HepG2 (cell line): ENCODE data around the gene C10orf143.

ENCODE experiments used
- ATF6 ChIP-seq: sonication (generic); formaldehyde crosslinking; conservative IDR thresholded peaks from 2 replicates; pipeline ENCODE4 v1.4.0; 2020; ENCODE audit warnings: missing genetic modification reagents
- ATF7 ChIP-seq, 2 experiments: fragments of 450-650 bp in 1 of 2; sonication (generic) in 1 of 2; formaldehyde crosslinking in 1 of 2; IDR thresholded peaks; 2 replicates each; pipeline versions ENCODE4 v1.4.0 to v1.6.1; 2016 to 2020; ENCODE audit warnings: antibody characterized with exemption in 1 of 2, mild to moderate bottlenecking in 1 of 2, missing genetic modification reagents in 1 of 2
- MXI1 ChIP-seq: IDR thresholded peaks from 3 replicates; pipeline ENCODE4 v1.6.1; 2012; ENCODE audit warnings: low read depth, low read length, inconsistent platforms, borderline replicate concordance
- NFKBIZ ChIP-seq: IDR thresholded peaks from 2 replicates; pipeline ENCODE4 v1.6.1; 2018; ENCODE audit warnings: missing genetic modification reagents, missing compliant biosample characterization
- POLR2A ChIP-seq, 2 experiments: IDR thresholded peaks; 2 replicates each; pipeline ENCODE4 v1.6.1; 2011; ENCODE audit warnings: low read depth in 2 of 2, low read length in 2 of 2, mild to moderate bottlenecking in 1 of 2, moderate library complexity in 1 of 2; ENCODE audit not compliant: insufficient read depth in 1 of 2
- POLR2AphosphoS5 ChIP-seq: IDR thresholded peaks from 2 replicates; pipeline ENCODE4 v1.6.1; 2012; ENCODE audit warnings: low read depth, low read length
- TCF12 ChIP-seq, 2 experiments: fragments of 450-650 bp in 1 of 2; sonication (generic) in 1 of 2; formaldehyde crosslinking in 1 of 2; IDR thresholded peaks; 2 replicates each; pipeline versions ENCODE4 v1.6.1 to v1.8.0; 2017 to 2022; ENCODE audit warnings: antibody characterized with exemption in 1 of 2, mild to moderate bottlenecking in 1 of 2, missing genetic modification reagents in 1 of 2, moderate library complexity in 1 of 2
- TERF1 ChIP-seq: sonication (generic); formaldehyde crosslinking; IDR thresholded peaks from 2 replicates; pipeline ENCODE4 v1.8.0; 2022; ENCODE audit warnings: mild to moderate bottlenecking, missing genetic modification reagents, moderate library complexity
- ZNF558 ChIP-seq: sonication (generic); formaldehyde crosslinking; IDR thresholded peaks from 2 replicates; pipeline ENCODE4 v1.9.0; 2022; ENCODE audit warnings: mild to moderate bottlenecking, missing genetic modification reagents, borderline replicate concordance
- TF ChIP-seq, protein P1 (sequence below): sonication (generic); formaldehyde crosslinking; IDR thresholded peaks from 2 replicates; pipeline ENCODE4 v1.4.0; 2020; ENCODE audit warnings: missing genetic modification reagents, mild to moderate bottlenecking, borderline replicate concordance
- TF ChIP-seq, protein P2 (sequence below): sonication (generic); formaldehyde crosslinking; IDR thresholded peaks from 2 replicates; pipeline ENCODE4 v1.5.0; 2020; ENCODE audit warnings: mild to moderate bottlenecking, missing genetic modification reagents, moderate library complexity
- TF ChIP-seq, protein P3 (sequence below): sonication (generic); formaldehyde crosslinking; IDR thresholded peaks from 2 replicates; pipeline ENCODE4 v1.8.1; 2022; ENCODE audit warnings: low read depth, mild to moderate bottlenecking, missing genetic modification reagents
- TF ChIP-seq, protein P4 (sequence below), 2 experiments: IDR thresholded peaks; 2 replicates each; pipeline ENCODE4 v1.6.1; 2011 to 2012; ENCODE audit warnings: low read length in 2 of 2, borderline replicate concordance in 1 of 2, low read depth in 1 of 2, mild to moderate bottlenecking in 1 of 2, moderate library complexity in 1 of 2
- TF ChIP-seq, protein P5 (sequence below): sonication (generic); formaldehyde crosslinking; IDR thresholded peaks from 2 replicates; pipeline ENCODE4 v1.4.0; 2020; ENCODE audit warnings: missing genetic modification reagents

DNA sequence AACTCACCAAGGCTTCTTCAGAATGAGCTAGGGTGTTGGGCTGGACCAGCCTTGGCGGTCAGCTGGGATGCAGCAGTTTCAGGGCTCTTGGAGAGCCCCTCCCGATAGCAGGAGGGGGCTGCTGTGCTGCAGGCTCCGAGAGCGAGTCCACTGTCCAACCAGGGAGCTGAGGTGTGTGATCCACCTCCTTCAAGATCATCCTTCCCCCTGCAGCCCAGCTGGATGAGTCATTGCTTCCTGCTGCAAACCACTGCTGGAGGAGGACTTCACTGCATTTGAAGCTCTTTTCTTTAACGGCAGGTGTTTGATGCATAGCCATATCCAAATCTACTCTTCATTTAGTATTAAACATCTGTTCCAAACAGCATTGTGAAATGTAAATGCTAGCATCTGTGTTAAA lies 92.4 kb downstream of the C10orf143 start:
- TF ChIP-seq ATF7 (IDR thresholded peaks at IDR 0.05) (no peak), ATF7 (CRISPR knock-in tag; IDR thresholded peaks at IDR 0.05) (no peak), POLR2A (IDR thresholded peaks at IDR 0.05; ENCODE audit: insufficient read depth in 1 of 2, low read depth in 2 of 2, low read length in 2 of 2) (no peak), POLR2AphosphoS5 (no peak), NFKBIZ (CRISPR knock-in tag) (no peak), TCF12 (IDR thresholded peaks at IDR 0.05) (no peak), TCF12 (CRISPR knock-in tag; IDR thresholded peaks at IDR 0.05) (no peak), ZNF558 (CRISPR knock-in tag) (no peak), TERF1 (CRISPR knock-in tag) (no peak), MXI1 (no peak), ATF6 (CRISPR knock-in tag) (no peak)
- TF ChIP-seq, protein P1, sequence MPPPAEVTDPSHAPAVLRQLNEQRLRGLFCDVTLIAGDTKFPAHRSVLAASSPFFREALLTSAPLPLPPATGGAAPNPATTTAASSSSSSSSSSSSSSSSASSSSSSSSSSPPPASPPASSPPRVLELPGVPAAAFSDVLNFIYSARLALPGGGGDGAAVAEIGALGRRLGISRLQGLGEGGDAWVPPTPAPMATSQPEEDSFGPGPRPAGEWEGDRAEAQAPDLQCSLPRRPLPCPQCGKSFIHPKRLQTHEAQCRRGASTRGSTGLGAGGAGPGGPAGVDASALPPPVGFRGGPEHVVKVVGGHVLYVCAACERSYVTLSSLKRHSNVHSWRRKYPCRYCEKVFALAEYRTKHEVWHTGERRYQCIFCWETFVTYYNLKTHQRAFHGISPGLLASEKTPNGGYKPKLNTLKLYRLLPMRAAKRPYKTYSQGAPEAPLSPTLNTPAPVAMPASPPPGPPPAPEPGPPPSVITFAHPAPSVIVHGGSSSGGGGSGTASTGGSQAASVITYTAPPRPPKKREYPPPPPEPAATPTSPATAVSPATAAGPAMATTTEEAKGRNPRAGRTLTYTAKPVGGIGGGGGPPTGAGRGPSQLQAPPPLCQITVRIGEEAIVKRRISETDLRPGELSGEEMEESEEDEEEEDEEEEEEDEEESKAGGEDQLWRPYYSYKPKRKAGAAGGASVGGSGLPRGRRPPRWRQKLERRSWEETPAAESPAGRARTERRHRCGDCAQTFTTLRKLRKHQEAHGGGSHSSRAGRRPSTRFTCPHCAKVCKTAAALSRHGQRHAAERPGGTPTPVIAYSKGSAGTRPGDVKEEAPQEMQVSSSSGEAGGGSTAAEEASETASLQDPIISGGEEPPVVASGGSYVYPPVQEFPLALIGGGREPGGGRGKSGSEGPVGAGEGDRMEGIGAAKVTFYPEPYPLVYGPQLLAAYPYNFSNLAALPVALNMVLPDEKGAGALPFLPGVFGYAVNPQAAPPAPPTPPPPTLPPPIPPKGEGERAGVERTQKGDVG (CRISPR knock-in tag): no peak
- TF ChIP-seq, protein P2, sequence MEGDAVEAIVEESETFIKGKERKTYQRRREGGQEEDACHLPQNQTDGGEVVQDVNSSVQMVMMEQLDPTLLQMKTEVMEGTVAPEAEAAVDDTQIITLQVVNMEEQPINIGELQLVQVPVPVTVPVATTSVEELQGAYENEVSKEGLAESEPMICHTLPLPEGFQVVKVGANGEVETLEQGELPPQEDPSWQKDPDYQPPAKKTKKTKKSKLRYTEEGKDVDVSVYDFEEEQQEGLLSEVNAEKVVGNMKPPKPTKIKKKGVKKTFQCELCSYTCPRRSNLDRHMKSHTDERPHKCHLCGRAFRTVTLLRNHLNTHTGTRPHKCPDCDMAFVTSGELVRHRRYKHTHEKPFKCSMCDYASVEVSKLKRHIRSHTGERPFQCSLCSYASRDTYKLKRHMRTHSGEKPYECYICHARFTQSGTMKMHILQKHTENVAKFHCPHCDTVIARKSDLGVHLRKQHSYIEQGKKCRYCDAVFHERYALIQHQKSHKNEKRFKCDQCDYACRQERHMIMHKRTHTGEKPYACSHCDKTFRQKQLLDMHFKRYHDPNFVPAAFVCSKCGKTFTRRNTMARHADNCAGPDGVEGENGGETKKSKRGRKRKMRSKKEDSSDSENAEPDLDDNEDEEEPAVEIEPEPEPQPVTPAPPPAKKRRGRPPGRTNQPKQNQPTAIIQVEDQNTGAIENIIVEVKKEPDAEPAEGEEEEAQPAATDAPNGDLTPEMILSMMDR: no peak
- TF ChIP-seq, protein P3, sequence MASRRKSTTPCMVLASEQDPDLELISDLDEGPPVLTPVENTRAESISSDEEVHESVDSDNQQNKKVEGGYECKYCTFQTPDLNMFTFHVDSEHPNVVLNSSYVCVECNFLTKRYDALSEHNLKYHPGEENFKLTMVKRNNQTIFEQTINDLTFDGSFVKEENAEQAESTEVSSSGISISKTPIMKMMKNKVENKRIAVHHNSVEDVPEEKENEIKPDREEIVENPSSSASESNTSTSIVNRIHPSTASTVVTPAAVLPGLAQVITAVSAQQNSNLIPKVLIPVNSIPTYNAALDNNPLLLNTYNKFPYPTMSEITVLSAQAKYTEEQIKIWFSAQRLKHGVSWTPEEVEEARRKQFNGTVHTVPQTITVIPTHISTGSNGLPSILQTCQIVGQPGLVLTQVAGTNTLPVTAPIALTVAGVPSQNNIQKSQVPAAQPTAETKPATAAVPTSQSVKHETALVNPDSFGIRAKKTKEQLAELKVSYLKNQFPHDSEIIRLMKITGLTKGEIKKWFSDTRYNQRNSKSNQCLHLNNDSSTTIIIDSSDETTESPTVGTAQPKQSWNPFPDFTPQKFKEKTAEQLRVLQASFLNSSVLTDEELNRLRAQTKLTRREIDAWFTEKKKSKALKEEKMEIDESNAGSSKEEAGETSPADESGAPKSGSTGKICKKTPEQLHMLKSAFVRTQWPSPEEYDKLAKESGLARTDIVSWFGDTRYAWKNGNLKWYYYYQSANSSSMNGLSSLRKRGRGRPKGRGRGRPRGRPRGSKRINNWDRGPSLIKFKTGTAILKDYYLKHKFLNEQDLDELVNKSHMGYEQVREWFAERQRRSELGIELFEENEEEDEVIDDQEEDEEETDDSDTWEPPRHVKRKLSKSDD: no peak
- TF ChIP-seq, protein P4, sequence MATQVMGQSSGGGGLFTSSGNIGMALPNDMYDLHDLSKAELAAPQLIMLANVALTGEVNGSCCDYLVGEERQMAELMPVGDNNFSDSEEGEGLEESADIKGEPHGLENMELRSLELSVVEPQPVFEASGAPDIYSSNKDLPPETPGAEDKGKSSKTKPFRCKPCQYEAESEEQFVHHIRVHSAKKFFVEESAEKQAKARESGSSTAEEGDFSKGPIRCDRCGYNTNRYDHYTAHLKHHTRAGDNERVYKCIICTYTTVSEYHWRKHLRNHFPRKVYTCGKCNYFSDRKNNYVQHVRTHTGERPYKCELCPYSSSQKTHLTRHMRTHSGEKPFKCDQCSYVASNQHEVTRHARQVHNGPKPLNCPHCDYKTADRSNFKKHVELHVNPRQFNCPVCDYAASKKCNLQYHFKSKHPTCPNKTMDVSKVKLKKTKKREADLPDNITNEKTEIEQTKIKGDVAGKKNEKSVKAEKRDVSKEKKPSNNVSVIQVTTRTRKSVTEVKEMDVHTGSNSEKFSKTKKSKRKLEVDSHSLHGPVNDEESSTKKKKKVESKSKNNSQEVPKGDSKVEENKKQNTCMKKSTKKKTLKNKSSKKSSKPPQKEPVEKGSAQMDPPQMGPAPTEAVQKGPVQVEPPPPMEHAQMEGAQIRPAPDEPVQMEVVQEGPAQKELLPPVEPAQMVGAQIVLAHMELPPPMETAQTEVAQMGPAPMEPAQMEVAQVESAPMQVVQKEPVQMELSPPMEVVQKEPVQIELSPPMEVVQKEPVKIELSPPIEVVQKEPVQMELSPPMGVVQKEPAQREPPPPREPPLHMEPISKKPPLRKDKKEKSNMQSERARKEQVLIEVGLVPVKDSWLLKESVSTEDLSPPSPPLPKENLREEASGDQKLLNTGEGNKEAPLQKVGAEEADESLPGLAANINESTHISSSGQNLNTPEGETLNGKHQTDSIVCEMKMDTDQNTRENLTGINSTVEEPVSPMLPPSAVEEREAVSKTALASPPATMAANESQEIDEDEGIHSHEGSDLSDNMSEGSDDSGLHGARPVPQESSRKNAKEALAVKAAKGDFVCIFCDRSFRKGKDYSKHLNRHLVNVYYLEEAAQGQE (IDR thresholded peaks at IDR 0.05; ENCODE audit: borderline replicate concordance in 1 of 2, low read depth in 1 of 2, low read length in 2 of 2): no peak
- TF ChIP-seq, protein P5, sequence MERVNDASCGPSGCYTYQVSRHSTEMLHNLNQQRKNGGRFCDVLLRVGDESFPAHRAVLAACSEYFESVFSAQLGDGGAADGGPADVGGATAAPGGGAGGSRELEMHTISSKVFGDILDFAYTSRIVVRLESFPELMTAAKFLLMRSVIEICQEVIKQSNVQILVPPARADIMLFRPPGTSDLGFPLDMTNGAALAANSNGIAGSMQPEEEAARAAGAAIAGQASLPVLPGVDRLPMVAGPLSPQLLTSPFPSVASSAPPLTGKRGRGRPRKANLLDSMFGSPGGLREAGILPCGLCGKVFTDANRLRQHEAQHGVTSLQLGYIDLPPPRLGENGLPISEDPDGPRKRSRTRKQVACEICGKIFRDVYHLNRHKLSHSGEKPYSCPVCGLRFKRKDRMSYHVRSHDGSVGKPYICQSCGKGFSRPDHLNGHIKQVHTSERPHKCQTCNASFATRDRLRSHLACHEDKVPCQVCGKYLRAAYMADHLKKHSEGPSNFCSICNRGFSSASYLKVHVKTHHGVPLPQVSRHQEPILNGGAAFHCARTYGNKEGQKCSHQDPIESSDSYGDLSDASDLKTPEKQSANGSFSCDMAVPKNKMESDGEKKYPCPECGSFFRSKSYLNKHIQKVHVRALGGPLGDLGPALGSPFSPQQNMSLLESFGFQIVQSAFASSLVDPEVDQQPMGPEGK (CRISPR knock-in tag): no peak
